SHP77 (cell line): ENCODE measurements around the gene C15orf40.
"Not testable (repeated sequence)": the region's sequence is repeated elsewhere in the genome, so short reads cannot be mapped to it uniquely, and the experiment has no call there.

Experiments
- DNase-seq, 2 experiments: peaks; one replicate each; lab custom pipeline; 2025; lab: John Stamatoyannopoulos, UW

The C15orf40 gene

DNA sequence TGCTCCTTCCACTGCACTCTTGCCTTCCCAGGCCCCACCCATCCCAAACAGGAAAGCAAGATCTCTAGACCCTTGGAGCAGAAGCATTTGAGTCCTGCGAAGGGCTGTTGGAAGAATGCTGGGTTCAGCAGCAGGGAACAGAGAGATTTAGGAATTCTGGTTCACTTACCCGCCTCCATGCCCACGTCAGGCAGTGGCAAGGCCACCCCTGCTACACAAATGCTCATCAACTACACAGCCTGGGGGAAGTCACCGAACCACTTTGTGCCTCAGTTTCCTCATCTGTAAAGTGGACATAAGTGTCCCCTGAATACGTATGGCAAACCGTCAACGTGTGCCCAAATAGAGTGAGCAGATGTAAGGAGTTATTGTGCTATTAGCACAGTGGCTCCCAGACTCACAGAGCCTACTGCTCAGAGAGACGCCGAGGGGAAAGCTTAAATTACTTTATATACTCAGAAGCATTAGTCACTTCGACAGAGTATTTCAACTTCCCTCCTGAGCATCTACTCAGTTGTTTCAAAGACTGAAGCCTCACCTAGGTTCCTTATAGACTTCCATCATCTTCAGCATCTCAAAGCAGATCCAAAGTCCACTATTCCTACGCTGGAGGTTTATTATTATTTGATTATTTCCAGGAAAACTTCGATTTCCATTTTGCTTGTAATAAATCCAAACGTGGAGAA lies 59.8 kb downstream of the C15orf40 start:
- DNase-seq, result no peak

DNA sequence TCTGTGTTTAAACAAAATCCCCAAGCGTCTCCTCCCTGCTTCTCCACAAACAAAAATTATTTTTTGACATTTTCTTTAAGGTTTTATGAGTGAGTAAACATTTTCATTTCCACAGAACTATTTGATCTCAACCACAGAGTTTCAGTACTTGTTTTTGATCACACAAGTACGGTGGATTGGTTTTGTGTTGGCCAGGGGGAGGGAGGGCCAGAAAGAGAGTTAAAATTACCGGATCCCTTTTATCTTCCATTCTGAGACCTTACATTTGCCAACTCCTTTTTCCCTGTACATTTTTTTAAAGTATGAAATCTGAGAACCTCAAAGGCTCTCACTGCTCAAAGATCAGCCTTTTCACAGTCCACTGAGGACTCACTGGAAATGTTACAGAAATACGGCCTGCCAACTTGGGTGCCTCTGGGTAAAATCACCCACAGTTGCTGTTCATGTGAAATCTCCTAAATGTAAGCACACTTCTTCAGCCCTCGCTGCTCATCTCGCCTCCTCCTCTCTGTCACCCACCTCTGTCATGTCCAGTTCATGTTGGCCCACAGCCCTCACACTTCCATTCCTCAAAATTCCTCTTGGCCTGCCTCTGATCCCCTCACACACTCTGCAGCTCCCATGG lies 60.6 kb downstream of the C15orf40 start:
- DNase-seq, result no peak

DNA sequence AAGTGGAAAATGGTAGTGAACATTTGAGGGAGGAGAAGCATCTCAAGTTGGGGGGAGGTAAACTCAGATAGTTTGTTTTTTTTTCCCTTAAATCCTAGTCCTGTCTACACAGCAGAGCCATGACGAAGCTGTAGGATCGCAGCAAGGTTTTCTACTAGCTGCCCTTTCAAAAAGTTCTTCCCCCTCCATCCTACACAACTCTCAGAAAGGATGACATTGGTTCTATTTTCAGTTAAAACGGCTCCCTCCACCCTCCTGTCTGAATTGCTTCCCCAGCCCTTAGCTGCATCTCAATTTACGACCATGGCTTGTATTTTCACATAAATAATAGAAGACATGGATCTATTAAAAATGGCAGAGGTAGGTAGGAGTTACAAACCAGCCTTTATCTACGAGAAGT lies 61.1 kb downstream of the C15orf40 start:
- DNase-seq, result no peak

DNA sequence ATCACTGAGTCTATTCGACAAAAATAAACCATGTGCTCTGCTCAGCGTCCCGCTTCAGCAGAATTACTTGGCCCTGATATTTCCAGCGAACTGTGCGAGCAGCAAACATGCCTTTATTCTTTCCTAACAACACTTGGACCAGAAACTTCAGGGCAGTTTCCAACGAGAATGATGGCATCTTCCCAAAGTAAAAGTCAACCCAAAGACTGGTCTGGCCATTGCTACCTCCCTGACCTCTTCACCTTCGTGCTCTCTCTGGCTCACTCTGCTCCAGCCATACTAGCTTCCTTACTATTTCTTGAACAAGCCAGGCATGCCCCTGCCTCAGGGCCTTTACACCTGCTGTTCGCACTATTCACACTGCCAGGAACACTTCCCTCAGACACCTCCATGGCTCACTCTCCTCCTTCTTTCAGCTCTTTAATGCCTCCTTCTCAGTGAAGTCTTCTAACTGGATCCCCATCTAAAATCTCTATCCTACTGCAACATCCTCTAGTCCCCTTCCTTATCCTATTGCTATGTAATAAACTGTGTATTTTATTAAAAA lies 65.2 kb downstream of the C15orf40 start:
- DNase-seq, result no peak

DNA sequence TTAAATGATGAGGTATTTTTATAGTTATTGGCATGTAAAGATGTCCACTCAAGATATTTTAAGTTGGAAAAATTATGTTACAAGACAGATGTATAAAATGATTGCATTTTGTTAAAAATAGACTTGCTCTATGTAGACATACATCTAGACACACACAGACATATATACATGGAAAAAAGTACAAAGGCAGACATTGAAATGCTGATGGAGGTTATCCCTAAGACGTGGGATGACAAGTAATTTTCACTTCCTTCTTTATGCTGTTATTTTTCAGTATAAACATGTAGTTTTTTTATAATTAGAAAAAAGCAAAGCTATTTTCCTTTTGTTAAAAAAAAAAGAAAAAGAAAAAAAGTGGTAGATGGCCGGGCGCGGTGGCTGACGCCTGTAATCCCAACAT lies 66.1 kb downstream of the C15orf40 start:
- no peak for DNase-seq

DNA sequence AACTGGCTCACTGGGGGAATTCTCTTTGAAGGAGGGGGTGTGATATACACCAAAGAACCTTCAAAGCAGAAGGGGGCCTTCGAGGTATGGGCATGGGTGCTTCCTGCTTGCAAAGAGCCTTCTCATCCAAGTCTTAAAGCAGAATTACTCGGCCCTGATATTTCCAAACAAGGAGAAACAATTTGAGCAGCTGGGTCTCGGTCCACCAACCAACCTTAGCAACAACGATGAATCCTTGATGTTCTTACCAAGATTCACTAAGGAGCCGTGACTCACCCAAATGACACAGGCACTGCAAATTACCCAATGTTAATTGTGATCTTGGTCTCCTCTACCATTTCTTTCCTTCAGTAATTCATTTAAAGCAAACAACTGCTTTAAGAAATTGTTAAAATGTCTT lies 66.6 kb downstream of the C15orf40 start:
- DNase-seq, result no peak

DNA sequence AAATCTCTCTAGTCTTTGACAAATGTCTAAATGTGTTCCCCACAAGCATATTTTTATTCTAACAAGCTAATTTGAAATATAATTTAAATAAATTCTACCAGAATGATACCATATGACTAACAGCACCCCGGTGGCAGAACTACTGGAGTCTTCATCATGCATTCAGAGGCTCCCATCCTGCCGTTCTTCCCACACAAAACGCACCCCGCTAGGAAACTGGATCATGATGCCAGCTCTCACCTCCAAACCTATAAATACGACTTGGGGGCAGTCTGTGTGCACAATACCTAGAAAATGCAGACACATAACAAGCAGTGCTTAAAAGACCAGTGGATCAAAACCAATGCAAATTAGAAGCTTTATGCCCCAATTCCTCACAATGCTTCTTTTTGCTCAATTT lies 67.4 kb downstream of the C15orf40 start:
- no peak for DNase-seq

DNA sequence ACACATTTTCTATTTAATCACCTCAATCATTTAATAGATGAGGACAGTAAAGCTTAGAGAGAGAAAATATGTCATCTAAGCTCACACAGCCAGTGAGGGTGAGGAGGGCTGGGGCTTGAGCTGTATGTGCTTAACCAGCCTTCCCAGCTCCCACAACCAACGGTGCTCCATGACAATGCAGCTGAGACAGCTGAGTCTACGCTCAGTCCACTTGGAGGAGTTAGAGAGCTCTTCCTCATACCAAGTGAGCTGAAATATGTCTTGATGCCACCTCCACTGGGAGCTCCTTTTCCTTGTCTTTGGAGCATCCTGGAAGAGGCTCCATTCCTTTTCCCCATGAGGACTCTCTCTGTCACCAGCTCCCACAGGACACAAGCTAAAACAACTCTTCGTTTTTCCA lies 68.3 kb downstream of the C15orf40 start:
- DNase-seq, result no peak

DNA sequence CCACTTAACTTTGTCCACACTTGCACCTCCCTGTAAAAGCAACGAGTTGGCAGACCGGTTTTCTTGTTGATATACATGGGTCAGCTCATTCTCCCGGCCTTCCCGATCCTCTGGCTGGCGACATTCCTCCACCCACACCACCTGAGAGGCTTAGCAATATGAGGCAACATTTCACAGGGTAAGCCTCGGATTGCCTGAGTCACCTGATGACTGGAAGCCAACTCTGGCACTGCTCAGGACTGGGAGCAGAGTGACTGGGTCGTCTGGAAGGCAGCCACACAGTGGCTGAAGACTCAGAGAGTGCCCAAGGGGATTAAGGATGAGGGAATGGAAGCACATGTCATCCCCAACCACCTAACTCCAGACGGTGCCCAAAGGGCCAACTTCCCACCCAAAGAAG lies 68.7 kb downstream of the C15orf40 start:
- no peak for DNase-seq

DNA sequence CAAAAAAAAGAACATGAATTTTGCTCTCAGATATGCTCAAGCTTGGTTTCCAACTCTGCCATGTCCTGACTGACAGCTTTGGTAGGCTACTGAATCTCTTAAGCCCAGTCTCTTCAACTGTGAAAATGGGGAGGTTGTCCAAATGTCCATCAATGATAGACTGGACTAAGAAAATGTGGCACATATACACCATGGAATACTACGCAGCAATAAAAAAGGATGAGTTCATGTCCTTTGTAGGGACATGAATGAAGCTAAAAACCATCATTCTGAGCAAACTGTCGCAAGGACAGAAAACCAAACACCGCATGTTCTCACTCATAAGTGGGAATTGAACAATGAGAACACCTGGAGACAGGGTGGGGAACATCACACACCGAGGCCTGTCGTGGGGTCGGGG lies 71.8 kb downstream of the C15orf40 start:
- not testable (repeated sequence) for DNase-seq
